Right atrium auricular region (tissue), 2 donors: ENCODE data around the gene SLC24A5. TPM values are rescaled to one million over a fixed set of nuclear protein-coding genes. Genes with fewer than 3 reads are reported as not detected.

ENCODE experiments used
- DNase-seq: peaks from one replicate; pipeline ENCODE4 v3.0.0-alpha.2; 2019; ENCODE audit warnings: low spot score
- H3K27ac ChIP-seq, 2 donors: fragments of 200-600 bp; sonication (generic); 1 replicate in 1 of 2; 2 replicates in 1 of 2; pipeline ENCODE4 v1.5.1; 2016 to 2019
- H3K27me3 ChIP-seq, 2 donors: fragments of 200-600 bp; sonication (generic); one replicate each; pipeline versions ENCODE4 v1.5.1 to v1.6.0; 2017 to 2019
- H3K36me3 ChIP-seq: fragments of 200-600 bp; sonication (generic); one replicate; pipeline ENCODE4 v1.5.1; 2016
- H3K4me1 ChIP-seq, 2 donors: fragments of 200-600 bp; sonication (generic); one replicate each; pipeline versions ENCODE4 v1.5.1 to v1.6.0; 2017 to 2019
- H3K4me3 ChIP-seq, 2 donors: fragments of 200-600 bp; sonication (generic); 1 replicate in 1 of 2; 2 replicates in 1 of 2; pipeline ENCODE4 v1.5.1; 2017 to 2019; ENCODE audit warnings: mild to moderate bottlenecking in 1 of 2, moderate library complexity in 1 of 2
- H3K9me3 ChIP-seq, 2 donors: fragments of 200-600 bp; sonication (generic); one replicate each; pipeline ENCODE4 v1.5.1; 2019
- CTCF ChIP-seq, 2 donors: fragments of 200-600 bp; sonication (generic); IDR thresholded peaks; one replicate each; pipeline ENCODE4 v1.5.1; 2019; ENCODE audit warnings: antibody characterized with exemption in 2 of 2
- total RNA-seq, 2 donors: library from RNA; depleted of rRNA; stranded (reverse); fragments of >200 nt; gene quantifications; one replicate each; pipeline ENCODE4 v1.1.0, GENCODE V29; 2016

SLC24A5 gene
- total RNA-seq, 2 donors from 2014 or later = not detected

GRCh38 chr15:48177766-48178647 is 57.2 kb downstream of the SLC24A5 start, which contains the start of gene MYEF2:
Gene MYEF2, minus strand, starts transcription at chr15:48178295. Its CDS starts 58 bp downstream, at chr15:48178237.
- H3K27me3 ChIP-seq = no peaks in the 10 kb centered on the region
- TF ChIP-seq CTCF (IDR thresholded peaks at IDR 0.05) = no peak
- peak; percentile 64 for DNase-seq
- peaks cover 0 to 11% of the 10 kb centered on the region in 2 donors for H3K4me1 ChIP-seq
- H3K9me3 ChIP-seq = no peaks in the 10 kb centered on the region
- no peaks in the 10 kb centered on the region for H3K36me3 ChIP-seq
- H3K4me3 ChIP-seq = peak within 1 kb of the TSS; percentile 62 to 70
- peak within 1 kb of the TSS; percentile 72 to 73 for H3K27ac ChIP-seq

- Histone ChIP-seq H3K27me3 (no peaks in the 10 kb centered on the region), H3K4me1 (peaks cover 0 to 11% of the 10 kb centered on the region in 2 donors), H3K4me3 (peak overlapping the region; percentile 62 to 70), H3K27ac (no peak overlapping the region), H3K36me3 (no peaks in the 10 kb centered on the region), H3K9me3 (no peaks in the 10 kb centered on the region)
- DNase-seq = no peak
- no peak for TF ChIP-seq CTCF (IDR thresholded peaks at IDR 0.05)
Observed at GRCh38 chr15:48178648-48178931, 57.8 kb downstream of the SLC24A5 start.

GRCh38 chr15:48182749-48183148 is 62.0 kb downstream of the SLC24A5 start:
- no peaks in the 10 kb centered on the region for H3K9me3 ChIP-seq
- H3K4me3 ChIP-seq = no peak overlapping the region
- no peak for TF ChIP-seq CTCF (IDR thresholded peaks at IDR 0.05)
- H3K36me3 ChIP-seq = no peaks in the 10 kb centered on the region
- H3K27me3 ChIP-seq = no peaks in the 10 kb centered on the region
- DNase-seq = no peak
- H3K4me1 ChIP-seq = peaks cover 0 to 4% of the 10 kb centered on the region in 2 donors
- H3K27ac ChIP-seq = no peak overlapping the region

GRCh38 chr15:48185529-48185928 is 64.7 kb downstream of the SLC24A5 start:
- DNase-seq = no peak
- no peak overlapping the region for H3K4me3 ChIP-seq
- no peak for TF ChIP-seq CTCF (IDR thresholded peaks at IDR 0.05)
- H3K36me3 ChIP-seq = no peaks in the 10 kb centered on the region
- H3K9me3 ChIP-seq = no peaks in the 10 kb centered on the region
- H3K27me3 ChIP-seq = no peaks in the 10 kb centered on the region
- H3K27ac ChIP-seq = no peak overlapping the region
- H3K4me1 ChIP-seq = no peaks in the 10 kb centered on the region

- H3K27me3 ChIP-seq = no peaks in the 10 kb centered on the region
- H3K27ac ChIP-seq = no peak overlapping the region
- TF ChIP-seq CTCF (IDR thresholded peaks at IDR 0.05) = no peak
- DNase-seq = no peak
- H3K9me3 ChIP-seq = no peaks in the 10 kb centered on the region
- H3K4me3 ChIP-seq = no peak overlapping the region
- H3K4me1 ChIP-seq = no peaks in the 10 kb centered on the region
- H3K36me3 ChIP-seq = no peaks in the 10 kb centered on the region
Observed at GRCh38 chr15:48186271-48186670, 65.5 kb downstream of the SLC24A5 start.
